ENCODE measurements around the gene MARF1.

The MARF1 gene

DNA sequence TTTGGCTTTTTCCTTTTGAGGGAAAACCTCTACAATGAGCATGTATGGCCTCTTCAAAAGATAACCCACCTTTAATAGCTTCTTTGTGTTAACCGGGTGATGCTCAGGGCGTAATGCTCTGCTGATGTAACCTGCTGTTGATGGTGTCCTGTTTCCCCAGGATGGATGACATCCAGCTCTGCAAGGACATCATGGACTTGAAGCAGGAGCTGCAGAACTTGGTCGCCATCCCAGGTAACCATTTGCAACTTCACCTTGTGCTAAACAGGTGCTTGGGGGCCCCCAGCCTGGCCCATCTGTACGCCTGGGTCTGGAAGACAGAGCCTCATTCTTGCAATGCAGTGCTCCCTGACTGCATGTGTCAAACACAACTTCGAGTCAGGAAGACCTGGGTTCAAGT lies 75.1 kb downstream of the MARF1 start:
- DNase-seq (ENCODE audit: low spot score): no peak

DNA sequence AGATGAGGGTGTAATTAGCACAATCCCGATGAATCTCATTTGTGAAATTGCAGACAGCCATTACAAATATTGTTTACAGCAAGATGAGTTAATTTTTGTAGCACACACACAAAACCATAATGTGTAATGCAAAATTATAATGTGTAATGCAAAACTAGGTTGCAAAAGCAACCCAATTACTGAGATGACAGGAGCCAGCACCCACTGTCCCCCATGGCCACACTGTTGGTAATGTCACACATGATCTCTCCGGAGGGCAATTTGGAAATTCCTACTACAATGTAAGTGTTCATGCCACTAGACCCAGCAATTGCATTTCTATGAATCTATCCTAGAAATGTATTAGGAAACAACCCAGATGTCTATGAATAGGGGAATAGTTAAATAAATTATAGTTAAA lies 76.9 kb downstream of the MARF1 start:
- no peak for DNase-seq (ENCODE audit: low spot score)

DNA sequence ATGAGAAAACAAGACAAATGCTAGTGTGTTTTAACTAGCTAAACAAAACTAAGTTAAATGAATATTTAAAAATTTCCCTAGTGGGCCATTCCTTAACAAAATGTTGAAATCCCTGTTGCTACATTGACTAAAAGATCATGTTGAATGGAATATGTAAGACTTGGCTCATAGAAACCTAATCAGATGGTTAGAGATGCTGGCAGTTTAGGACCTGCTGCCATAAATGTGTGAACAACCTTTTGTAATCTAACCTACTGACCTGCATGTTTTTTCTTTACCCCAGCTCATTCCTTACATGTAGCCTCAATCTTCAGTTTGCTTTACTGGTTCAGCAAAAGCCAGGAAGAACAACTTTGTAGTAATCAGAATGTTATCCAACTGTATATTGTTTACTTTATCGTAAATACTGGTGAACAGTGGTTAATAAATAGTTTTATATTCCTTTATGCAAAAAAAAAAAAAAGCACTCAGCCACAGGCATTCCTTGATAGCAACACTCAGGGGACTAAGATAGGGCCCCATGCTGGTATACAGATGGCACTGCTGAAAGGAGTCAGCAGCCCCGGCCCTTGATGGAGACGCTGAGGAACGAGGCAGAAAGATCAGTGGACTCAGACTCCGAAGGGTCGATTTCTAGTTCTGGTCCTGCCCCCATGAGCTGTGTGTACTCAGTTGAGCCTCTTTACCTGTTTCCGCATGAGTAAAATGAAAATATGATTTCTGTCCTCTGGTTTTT lies 78.2 kb downstream of the MARF1 start:
- DNase-seq (ENCODE audit: low spot score): no peak

DNA sequence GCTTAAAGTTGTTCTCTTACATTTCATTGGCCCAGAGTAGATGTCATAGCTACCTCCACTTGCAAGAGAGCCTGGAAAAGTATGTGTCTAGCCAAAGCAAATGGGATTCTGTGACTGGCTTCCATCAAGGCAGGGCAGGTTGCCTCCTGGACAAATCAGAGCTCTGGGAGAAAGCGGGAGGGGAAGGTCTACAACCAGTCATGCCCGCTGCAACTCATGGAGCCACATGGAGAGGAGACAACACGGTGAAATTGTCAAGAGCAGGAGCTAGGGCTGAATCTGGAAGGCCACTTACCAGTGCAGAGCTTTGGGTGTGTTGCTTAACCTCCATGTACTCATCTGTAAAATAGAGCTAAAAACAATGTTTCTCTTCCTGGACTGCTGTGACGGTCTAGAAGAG lies 83.8 kb downstream of the MARF1 start:
- DNase-seq (ENCODE audit: low spot score): no peak

DNA sequence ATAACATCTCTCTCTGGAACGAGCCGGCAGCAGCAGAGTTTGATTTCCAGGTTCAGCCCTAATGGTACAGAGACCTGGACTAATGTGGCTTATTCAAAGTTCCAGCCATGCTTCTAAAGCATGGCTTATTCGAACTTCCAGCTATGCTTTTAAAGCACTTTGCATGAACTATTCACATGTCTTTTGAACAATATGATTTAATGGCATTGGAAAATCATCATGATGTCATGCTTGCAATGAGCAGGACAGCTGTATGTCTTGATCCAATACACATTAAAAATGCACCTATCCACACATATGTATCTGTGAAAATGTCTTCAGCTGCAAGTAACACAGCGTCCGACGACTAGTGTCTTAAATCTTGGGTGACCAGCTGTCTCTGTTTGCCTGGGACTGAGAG lies 85.7 kb downstream of the MARF1 start:
- no peak for DNase-seq (ENCODE audit: low spot score)

DNA sequence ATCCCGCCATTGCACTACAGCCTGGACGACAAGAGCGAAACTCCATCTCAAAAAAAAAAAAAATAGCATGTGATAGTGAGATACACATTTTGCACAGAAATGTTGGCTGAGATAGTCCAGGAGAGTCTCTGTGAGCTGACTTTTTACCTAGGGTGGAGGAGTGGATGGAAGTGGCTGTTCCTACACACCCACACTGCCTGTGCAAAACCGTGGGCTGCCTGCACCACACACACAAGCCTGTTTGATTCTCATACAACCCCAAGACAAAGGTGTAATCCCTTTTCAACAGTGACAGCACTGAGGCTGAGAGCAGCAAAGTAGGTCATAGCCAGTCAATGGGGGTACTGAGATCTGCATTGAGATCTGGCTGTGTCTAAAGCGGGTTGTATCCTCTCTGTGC lies 86.8 kb downstream of the MARF1 start:
- no peak for DNase-seq (ENCODE audit: low spot score)

DNA sequence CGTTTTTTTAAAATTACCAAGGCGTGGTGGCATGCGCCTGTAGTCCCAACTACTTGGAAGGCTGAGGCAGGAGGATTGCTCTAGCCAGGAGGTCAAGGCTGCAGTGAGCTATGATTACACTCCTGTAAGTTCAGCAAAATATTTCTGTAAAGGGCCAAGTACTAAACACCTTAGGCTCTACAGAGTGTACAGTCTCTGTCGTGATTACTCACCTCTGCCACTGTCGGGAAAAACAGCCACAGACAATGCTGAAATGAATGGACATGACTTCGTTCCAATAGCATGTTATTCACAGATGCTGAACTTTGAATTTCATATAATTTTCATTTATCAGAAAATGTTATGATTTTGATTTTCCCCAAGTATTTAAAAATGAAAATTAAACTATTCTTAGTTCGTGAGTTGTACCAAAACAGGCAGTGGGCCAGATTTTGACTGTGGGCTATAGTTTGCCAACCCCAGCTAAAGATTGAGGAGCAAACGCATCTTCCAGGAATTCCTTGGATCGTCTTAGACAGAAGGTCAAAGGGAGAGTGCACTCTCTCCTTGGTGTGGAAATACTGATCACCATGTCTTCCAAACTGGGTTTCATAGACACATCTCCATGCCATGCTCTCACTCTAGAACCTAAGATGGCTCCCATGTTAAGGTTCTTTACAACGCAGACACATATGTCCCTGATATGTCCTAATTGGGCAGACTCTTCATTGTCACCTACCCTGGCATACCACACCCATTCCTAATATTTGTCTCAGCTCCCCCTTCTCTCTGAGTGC lies 89.5 kb downstream of the MARF1 start:
- no peak for DNase-seq (ENCODE audit: low spot score)

DNA sequence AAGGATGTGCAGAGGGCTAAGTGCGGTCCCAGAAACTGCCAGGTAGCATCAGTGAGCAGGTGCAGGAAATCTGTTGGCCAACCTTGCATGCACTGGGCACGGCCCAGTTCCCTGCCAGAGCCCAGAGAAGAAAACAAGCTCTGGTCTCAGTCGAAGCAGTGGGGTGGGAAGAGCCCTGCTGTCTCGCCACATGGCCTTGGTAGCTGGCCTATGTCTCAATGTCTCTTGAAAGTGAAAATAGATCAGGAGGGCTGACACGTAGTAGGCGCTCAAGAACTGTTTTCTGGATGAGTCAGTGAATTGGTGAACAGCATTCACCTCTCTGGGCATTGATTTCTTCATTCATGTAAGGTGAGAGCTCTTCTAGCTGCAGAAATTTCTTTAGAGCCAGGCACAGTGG lies 90.4 kb downstream of the MARF1 start:
- DNase-seq (ENCODE audit: low spot score): no peak

DNA sequence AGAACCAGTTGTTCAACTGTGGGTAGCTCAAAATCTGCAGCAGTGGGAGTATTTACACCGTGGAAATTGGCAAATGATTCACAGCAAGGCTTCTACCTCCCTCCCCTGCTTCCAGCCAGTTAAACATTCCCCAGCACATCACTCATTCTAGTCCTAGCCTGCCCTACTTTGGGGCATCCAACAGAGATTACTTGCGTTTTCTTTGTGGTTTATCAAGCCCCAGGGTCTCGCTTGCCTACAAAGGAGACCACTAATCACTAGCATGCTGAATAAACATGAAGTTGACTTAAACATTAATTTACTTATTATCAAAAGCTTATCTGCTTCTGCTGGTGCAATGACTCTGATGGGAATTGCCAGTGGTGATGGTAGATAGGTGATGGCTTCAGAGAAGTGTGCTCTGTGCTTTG lies 94.5 kb downstream of the MARF1 start:
- DNase-seq (ENCODE audit: low spot score): no peak

DNA sequence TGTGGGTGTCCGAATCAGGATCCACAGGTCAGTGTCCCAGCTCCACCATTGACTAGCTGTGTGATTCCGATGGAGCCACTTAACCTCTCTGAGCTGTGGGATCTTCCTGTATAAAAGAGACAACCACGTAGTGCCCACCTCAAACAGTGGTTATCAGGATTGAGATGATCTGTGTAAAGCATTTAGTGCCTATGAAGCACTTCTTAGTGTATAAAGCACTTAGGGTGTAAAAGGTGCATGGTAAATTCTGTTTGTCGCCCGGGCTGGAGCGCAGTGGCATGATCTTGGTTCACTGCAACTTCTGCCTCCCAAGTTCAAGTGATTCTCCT lies 95.2 kb downstream of the MARF1 start:
- DNase-seq (ENCODE audit: low spot score): no peak

DNA sequence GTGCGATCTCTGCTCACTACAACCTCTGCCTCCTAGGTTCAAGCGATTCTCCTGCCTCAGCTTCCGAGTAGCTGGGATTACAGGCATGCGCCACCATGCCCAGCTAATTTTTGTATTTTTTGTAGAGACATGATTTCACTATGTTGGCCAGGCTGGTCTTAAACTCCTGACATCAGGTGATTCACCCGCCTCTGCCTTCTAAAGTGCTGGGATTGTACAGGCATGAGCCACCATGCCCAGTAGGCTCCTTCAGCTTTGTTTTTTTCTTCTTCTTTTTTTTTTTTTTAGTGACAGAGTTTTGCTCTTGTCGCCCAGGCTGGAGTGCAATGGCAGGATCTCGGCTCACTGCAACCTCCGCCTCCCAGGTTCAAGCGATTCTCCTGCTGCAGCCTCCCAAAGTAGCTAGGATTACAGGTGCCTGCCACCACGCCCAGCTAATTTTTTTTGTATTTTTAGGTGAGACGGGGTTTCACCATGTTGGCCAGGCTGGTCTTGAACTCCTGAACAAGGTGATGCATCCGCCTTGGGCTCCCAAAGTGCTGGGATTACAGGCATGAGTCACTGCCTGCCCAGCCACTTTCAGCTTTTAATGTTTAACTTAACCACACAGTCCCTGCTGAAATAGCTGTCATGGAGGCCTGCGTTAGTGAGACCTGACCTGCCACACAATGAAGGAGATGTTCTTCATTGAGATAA lies 95.7 kb downstream of the MARF1 start:
- DNase-seq (ENCODE audit: low spot score): peak; percentile 31

DNA sequence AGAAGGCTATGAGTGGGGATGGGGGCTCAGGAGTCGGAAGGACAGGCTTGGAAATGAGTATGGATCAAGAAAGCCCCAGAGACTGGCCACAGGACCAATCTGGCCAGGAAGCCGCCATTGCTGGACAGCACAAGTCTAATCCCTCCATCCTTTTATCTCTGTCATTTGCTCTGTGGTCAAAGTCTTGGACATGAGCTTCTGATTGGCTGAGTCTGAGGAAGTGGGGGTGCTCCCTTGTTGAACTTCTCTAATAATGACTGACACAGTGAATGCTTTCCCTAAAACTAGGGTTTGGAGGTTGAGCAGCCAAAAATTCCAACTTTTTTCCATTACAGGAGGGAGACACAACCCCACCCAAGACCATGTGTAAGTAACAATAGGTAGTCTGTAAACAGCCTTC lies 97.4 kb downstream of the MARF1 start:
- no peak for DNase-seq (ENCODE audit: low spot score)

DNA sequence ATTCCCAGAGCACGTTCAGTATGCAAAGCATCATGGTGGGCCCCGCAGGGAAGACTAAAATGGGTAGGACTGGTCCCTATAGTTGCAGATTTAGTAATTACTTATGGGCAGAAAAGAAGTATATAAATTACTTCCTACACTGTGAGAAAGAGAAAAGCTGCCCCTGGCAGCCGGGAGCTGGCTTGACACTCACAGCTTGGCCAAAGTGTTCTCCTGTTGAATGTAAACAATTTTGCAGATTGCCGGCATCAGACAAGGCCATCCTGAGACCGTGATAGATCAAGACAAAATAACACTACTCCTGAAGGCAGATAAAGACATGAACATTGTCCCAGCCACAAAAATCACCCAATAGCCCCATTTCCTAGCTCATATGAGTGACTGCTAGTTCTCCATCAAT lies 98.5 kb downstream of the MARF1 start:
- no peak for DNase-seq (ENCODE audit: low spot score)
